Measurements from ENCODE around the gene PDZRN4. TPM values are rescaled to one million over a fixed set of nuclear protein-coding genes. Genes with fewer than 3 reads are reported as not detected.
"Not testable (repeated sequence)": the region's sequence is repeated elsewhere in the genome, so short reads cannot be mapped to it uniquely, and the experiment has no call there.

The PDZRN4 gene
- total and polyA plus RNA-seq, 12 donors: 0.28 to 2.3 (median 1.0) TPM

- Histone ChIP-seq H3K36me3 (replicated peaks in 1 of 2) (no peaks in the 10 kb centered on the region), H3K4me3 (peak overlapping the region in 1 of 4 donors; percentile 40), H3K27ac (no peak overlapping the region), H3K9me3 (replicated peaks in 1 of 3) (no peaks in the 10 kb centered on the region), H3K27me3 (peaks cover 18% of the 10 kb centered on the region), H3K4me1 (replicated peaks in 1 of 2) (no peaks in the 10 kb centered on the region)
- TF ChIP-seq POLR2A (IDR thresholded peaks at IDR 0.05) (no peak), CTCF (IDR thresholded peaks at IDR 0.05) (peak; percentile 16 to 56 (median 36))
- DNase-seq: peak in 4 of 7 donors; percentile 30 to 41 (median 37)
- intact Hi-C loops (cut with DNase I): no loop called here
- 10 to 15% (median 12%) methylated on average over 5 of the region's 5 CpGs for WGBS, 4 donors
These were observed 2.2 kb downstream of the PDZRN4 start for GRCh38 chr12:41190338-41190737.

- DNase-seq; H3K27ac ChIP-seq; H3K9me3 ChIP-seq (replicated peaks in 1 of 3); H3K4me1 ChIP-seq (replicated peaks in 1 of 2); H3K36me3 ChIP-seq (replicated peaks in 1 of 2); H3K4me3 ChIP-seq; intact Hi-C loops (cut with DNase I): not testable (repeated sequence)
- H3K27me3 ChIP-seq: peaks cover 18% of the 10 kb centered on the region
- 87 to 96% (median 95%) methylated on average over 3 of the region's 3 CpGs for WGBS, 4 donors
These were observed 3.4 kb downstream of the PDZRN4 start for GRCh38 chr12:41191549-41191948.

- no peak for TF ChIP-seq CTCF (IDR thresholded peaks at IDR 0.05)
- no peak for TF ChIP-seq POLR2A (IDR thresholded peaks at IDR 0.05)
- H3K4me1 ChIP-seq (replicated peaks in 1 of 2): no peaks in the 10 kb centered on the region
- intact Hi-C loops (cut with DNase I): no loop called here
- H3K27ac ChIP-seq: no peak overlapping the region
- DNase-seq: no peak
- no peaks in the 10 kb centered on the region for H3K36me3 ChIP-seq (replicated peaks in 1 of 2)
- no peaks in the 10 kb centered on the region for H3K9me3 ChIP-seq (replicated peaks in 1 of 3)
- H3K27me3 ChIP-seq: peaks cover 3% of the 10 kb centered on the region
- H3K4me3 ChIP-seq: no peak overlapping the region
- WGBS, 4 donors: 42 to 79% (median 67%) methylated on average over 1 of the region's 1 CpG
These were observed 5.2 kb downstream of the PDZRN4 start for GRCh38 chr12:41193311-41193710.

GRCh38 chr12:41202051-41202450 is 13.9 kb downstream of the PDZRN4 start:
- Histone ChIP-seq H3K4me3 (no peak overlapping the region), H3K27ac (no peak overlapping the region), H3K36me3 (replicated peaks in 1 of 2) (no peaks in the 10 kb centered on the region), H3K9me3 (replicated peaks in 1 of 3) (no peaks in the 10 kb centered on the region), H3K4me1 (replicated peaks in 1 of 2) (peaks cover 4 to 15% of the 10 kb centered on the region in 2 donors), H3K27me3 (no peaks in the 10 kb centered on the region)
- intact Hi-C loops (cut with DNase I): no loop called here
- no peak for DNase-seq
- 63 to 78% (median 73%) methylated on average over 2 of the region's 2 CpGs for WGBS, 4 donors
- TF ChIP-seq POLR2A (IDR thresholded peaks at IDR 0.05) (no peak), CTCF (IDR thresholded peaks at IDR 0.05) (no peak)

- peak overlapping the region in 2 of 4 donors; percentile 5 to 53 for H3K4me3 ChIP-seq
- peak in 2 of 7 donors; percentile 28 to 36 for DNase-seq
- H3K4me1 ChIP-seq (replicated peaks in 1 of 2): peaks cover 4 to 22% of the 10 kb centered on the region in 2 donors
- no peaks in the 10 kb centered on the region for H3K36me3 ChIP-seq (replicated peaks in 1 of 2)
- peak overlapping the region in 4 of 5 donors; percentile 19 to 81 (median 52) for H3K27ac ChIP-seq
- intact Hi-C loops (cut with DNase I): no loop called here
- no peaks in the 10 kb centered on the region for H3K27me3 ChIP-seq
- 18 to 21% (median 20%) methylated on average over 4 of the region's 4 CpGs for WGBS, 4 donors
- TF ChIP-seq POLR2A (IDR thresholded peaks at IDR 0.05) (no peak), CTCF (IDR thresholded peaks at IDR 0.05) (no peak)
- no peaks in the 10 kb centered on the region for H3K9me3 ChIP-seq (replicated peaks in 1 of 3)
These were observed 17.1 kb downstream of the PDZRN4 start for GRCh38 chr12:41205070-41205709.

Data from adrenal gland (tissue), 12 donors.